GM21528 (cell line): Measurements from ENCODE around the gene ADARB2.
"Not testable (repeated sequence)": the region's sequence is repeated elsewhere in the genome, so short reads cannot be mapped to it uniquely, and the experiment has no call there.

Source experiments
- ATAC-seq: cut with Tn5 transposase; IDR thresholded peaks from one replicate; pipeline ENCODE4 v1.9.1; 2021; ENCODE audit warnings: mild to moderate bottlenecking, moderate library complexity; ENCODE audit not compliant: unreplicated experiment, low FRiP score

ADARB2 gene

GRCh38 chr10:1347525-1347924, 389.8 kb downstream of the ADARB2 start:
- no peak for ATAC-seq

- ATAC-seq = no peak
These were observed 391.1 kb downstream of the ADARB2 start for GRCh38 chr10:1346201-1346600.

GRCh38 chr10:1345368-1345767, 392.0 kb downstream of the ADARB2 start:
- no peak for ATAC-seq

GRCh38 chr10:1344846-1345245, 392.5 kb downstream of the ADARB2 start:
- no peak for ATAC-seq

- ATAC-seq = no peak
These were observed 392.9 kb downstream of the ADARB2 start for GRCh38 chr10:1344408-1344807.

GRCh38 chr10:1343176-1343575, 394.1 kb downstream of the ADARB2 start:
- no peak for ATAC-seq

- ATAC-seq = not testable (repeated sequence)
These were observed 396.3 kb downstream of the ADARB2 start for GRCh38 chr10:1341052-1341451.

GRCh38 chr10:1339396-1339795, 397.9 kb downstream of the ADARB2 start:
- no peak for ATAC-seq

GRCh38 chr10:1335642-1336041, 401.7 kb downstream of the ADARB2 start:
- ATAC-seq = no peak

- ATAC-seq = no peak
These were observed 403.3 kb downstream of the ADARB2 start for GRCh38 chr10:1333981-1334380.

GRCh38 chr10:1331560-1331959, 405.8 kb downstream of the ADARB2 start:
- ATAC-seq = no peak

- ATAC-seq = no peak
These were observed 407.7 kb downstream of the ADARB2 start for GRCh38 chr10:1329622-1330021.

- no peak for ATAC-seq
These were observed 408.2 kb downstream of the ADARB2 start for GRCh38 chr10:1328981-1329614.

- ATAC-seq = no peak
These were observed 409.0 kb downstream of the ADARB2 start for GRCh38 chr10:1328161-1328823.

GRCh38 chr10:1327759-1328158, 409.6 kb downstream of the ADARB2 start:
- ATAC-seq = no peak

- not testable (repeated sequence) for ATAC-seq
These were observed 410.8 kb downstream of the ADARB2 start for GRCh38 chr10:1326514-1326913.

GRCh38 chr10:1324903-1325302, 412.4 kb downstream of the ADARB2 start:
- ATAC-seq = no peak

GRCh38 chr10:1323951-1324350, 413.4 kb downstream of the ADARB2 start:
- ATAC-seq = no peak

GRCh38 chr10:1320739-1321320, 416.5 kb downstream of the ADARB2 start:
- ATAC-seq = no peak

GRCh38 chr10:1316809-1317143, 420.5 kb downstream of the ADARB2 start:
- ATAC-seq = no peak

GRCh38 chr10:1316121-1316808, 421.1 kb downstream of the ADARB2 start:
- no peak for ATAC-seq

- ATAC-seq = no peak
These were observed 422.1 kb downstream of the ADARB2 start for GRCh38 chr10:1315178-1315577.
